ENCODE results near the gene ADCY10. TPM values are rescaled to one million over a fixed set of nuclear protein-coding genes. Genes with fewer than 3 reads are reported as not detected.
"Not testable (repeated sequence)": the region's sequence is repeated elsewhere in the genome, so short reads cannot be mapped to it uniquely, and the experiment has no call there.

ADCY10 gene
- total RNA-seq, 1 donor, result under 0.01 TPM

DNA sequence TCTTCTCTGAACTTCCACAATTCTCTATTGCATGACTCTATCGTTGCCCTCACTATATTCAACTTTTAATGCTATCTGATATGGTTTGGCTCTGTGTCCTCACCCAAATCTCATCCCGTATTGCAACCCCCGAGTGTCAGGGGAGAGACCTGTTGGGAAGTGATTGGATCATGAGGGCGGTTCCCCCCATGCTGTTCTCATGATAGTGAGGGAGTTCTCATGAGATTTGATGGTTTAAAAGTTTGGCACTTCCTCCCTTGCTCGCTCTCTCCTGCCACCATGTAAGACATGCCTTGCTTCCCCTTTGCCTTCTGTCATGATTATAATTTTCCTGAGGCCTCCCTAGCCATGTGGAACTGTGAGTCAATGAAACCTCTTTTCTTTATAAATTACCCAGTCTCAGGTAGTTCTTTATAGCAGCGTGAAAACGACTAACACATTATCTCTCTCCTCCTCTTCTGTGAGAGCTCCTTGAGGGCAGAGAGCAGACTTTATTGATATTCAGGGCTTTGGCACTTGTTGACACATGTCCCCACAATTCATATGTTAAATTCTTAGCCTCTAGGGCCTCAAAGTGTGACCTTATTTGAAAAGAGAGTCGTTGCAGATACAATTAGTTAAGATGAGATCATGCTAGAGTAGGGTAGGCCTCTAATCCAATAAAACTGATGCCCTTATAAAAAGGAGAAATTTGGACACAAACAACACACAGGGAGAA, 52.1 kb downstream of the ADCY10 start:
- DNase-seq (ENCODE audit: low read depth in 2 of 3, low spot score in 2 of 3), result no peak

- no peak for DNase-seq (ENCODE audit: low read depth in 2 of 3, low spot score in 2 of 3)
These were observed 53.6 kb downstream of the ADCY10 start for GRCh38 chr1:167860231-167860923.

DNA sequence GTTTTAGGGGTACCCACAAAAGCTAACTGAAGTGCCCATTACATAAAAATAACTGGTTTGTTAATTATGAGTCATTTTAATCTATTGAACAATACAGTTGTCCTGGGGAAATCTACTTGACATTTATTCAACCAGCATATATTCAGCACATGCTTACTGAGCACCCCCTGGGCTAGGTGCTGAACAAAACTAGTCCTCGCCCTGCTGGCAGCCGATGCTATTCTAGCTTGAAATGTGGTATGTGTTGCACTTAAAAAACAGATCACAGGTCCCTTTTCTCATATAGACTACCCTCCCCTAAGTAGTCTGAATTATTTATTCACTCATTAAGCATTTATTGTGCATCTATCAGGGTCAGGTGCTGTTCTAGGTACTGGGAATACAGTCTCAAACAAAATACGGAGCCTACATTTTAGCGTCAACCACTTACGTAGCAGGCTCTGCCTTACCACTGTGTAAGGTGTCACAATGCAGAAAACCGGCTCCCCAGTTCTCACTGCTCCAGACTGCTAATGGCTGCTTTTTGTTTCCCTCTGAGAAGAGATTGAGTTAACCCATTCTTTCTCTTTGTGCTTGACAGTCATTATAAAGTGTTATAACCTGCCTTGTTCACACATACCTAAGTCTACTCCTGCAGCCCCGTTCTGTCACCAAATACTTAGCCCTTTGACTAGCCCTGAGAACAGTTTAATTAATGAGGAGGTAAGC, 57.1 kb downstream of the ADCY10 start:
- DNase-seq (ENCODE audit: low read depth in 2 of 3, low spot score in 2 of 3), result no peak

DNA sequence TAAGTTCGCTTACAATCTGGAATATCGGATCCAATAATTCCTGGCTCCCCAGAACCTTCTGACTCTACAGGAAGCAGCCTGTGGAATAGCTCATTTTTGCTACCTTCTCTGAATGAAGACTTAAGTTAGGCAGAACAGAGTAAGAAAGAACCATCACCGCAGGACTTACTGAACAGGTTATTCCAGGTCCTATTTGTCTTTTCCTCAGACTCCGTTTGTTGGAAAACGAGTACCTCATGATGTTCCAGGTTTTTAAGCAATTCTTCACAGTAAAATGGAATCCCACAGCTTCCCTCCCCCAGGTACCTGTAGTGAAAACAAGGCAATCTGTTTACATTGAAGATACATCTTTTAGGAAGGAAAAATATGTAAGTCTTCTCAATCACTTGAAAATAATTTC, 59.8 kb downstream of the ADCY10 start:
- DNase-seq (ENCODE audit: low read depth in 2 of 3, low spot score in 2 of 3), result no peak

DNA sequence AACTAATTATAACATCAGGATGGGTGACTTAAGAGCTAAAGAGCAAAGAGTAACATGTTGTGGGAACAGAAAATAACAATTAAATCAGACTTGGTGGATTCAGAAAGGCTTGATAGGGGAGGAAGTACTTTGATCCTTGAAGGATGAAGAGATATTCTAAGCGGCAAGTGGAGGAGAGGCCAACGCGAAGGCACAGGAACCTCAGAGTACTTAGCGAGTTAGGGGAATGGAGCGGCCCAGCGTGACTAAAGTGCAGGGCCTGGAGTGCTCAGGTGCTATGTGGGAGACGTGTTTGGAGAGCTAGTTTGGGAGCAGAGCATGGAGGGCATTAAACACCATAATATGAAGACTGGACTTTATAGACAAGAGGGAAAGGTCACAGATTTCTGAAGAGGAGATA, 64.3 kb downstream of the ADCY10 start:
- DNase-seq (ENCODE audit: low read depth in 2 of 3, low spot score in 2 of 3), result no peak

- no peak for DNase-seq (ENCODE audit: low read depth in 2 of 3, low spot score in 2 of 3)
These were observed 71.1 kb downstream of the ADCY10 start for GRCh38 chr1:167842872-167843271.

DNA sequence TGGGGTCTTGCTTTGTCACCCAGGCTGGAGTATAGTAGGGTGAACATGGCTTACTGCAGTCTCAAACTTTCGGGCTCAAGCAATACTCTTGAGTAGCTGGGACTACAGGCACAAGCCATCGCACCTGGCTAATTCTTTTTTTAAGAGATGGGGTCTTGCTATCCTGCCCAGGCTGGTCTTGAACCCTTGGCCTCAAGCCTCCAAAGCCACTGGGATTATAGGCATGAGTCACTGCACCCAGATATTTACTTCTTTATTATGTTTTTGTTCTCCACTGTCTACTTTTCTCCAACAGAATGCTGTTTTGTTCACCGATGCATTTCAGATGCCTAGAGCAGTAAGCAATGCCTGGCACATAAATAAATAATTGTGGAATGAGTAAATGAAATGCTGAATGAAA, 72.4 kb downstream of the ADCY10 start:
- no peak for DNase-seq (ENCODE audit: low read depth in 2 of 3, low spot score in 2 of 3)

DNA sequence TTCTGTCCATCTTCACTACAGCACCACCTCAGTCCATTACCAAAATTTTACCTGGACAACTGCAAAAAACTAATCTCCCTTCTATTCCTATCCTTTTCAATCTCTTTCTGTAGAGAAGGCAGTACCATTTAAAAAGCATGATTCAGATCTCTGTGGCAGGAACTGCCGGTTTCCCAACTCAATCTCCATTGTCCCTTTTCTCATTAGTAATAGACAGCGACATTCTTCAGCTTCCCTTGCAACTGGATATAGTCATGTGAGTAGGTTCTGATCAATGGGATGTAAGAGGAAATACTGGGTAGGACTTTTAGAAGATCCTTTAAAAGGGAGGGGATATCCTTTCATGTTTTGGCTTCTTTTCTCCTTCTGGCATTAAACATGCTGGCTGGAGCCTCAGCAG, 74.9 kb downstream of the ADCY10 start:
- no peak for DNase-seq (ENCODE audit: low read depth in 2 of 3, low spot score in 2 of 3)

GRCh38 chr1:167837326-167837725, 76.6 kb downstream of the ADCY10 start:
- DNase-seq (ENCODE audit: low read depth in 2 of 3, low spot score in 2 of 3), result no peak

GRCh38 chr1:167836197-167836596, 77.7 kb downstream of the ADCY10 start:
- no peak for DNase-seq (ENCODE audit: low read depth in 2 of 3, low spot score in 2 of 3)

GRCh38 chr1:167833904-167834303, 80.0 kb downstream of the ADCY10 start:
- no peak for DNase-seq (ENCODE audit: low read depth in 2 of 3, low spot score in 2 of 3)

DNA sequence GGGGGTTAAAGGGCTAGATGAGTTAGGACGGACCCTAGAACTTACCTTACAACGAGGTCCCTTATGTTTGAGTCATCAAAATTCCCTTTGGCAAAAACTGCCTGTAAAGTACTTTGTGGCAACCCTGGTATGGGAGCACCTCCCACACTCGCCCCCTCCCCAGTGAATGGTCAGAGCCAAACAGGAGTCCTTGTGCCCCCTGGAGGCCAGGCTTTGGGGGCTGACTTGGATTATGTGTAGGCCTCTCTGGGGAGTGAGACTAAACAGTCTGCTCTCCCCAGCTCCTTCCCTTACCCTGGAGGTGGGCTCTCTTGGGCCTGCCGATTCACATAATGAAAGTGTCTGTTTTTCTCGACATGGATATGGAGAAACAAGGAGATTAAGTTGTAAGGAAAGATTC, 81.2 kb downstream of the ADCY10 start:
- DNase-seq (ENCODE audit: low read depth in 2 of 3, low spot score in 2 of 3), result no peak

DNA sequence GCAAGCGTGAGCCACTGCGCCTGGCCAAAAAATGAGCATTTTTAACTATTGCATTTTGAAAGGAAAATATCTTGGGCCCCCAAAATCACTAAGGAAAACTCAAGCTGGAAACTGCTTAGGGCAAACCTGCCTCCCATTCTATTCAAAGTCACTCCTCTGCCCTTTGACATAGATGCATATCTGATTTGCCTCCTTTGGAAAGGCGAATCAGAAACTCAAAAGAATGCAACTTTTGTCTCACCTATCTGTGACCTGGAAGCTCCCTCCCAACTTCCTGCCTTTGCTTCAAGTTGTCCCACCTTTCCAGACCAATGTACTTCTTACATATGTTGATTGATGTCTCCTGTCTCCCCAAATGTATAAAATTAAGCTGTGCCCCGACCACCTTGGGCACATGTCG, 83.3 kb downstream of the ADCY10 start:
- not testable (repeated sequence) for DNase-seq (ENCODE audit: low read depth in 2 of 3, low spot score in 2 of 3)

- DNase-seq (ENCODE audit: low read depth in 2 of 3, low spot score in 2 of 3), result no peak
These were observed 84.1 kb downstream of the ADCY10 start for GRCh38 chr1:167829868-167830267.

DNA sequence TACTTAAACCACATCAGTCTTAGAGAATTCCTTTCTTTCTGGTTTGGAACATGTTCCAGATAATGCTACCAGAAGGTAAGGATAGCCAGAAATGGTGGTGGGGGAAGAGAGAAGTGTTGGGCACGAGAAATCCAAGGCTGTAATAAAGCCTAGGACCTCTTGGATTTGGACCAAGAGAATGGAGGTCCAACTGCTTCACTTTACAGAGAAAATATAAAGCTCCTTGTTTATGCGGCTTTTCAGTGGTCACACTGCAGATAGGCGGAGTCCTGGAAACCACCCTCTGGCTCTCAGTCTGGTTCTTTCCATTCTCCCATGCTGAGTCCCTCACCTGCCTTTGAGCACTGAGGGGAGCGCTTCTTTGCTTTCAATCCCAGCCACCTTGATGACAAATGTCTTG, 87.8 kb downstream of the ADCY10 start:
- no peak for DNase-seq (ENCODE audit: low read depth in 2 of 3, low spot score in 2 of 3)

DNA sequence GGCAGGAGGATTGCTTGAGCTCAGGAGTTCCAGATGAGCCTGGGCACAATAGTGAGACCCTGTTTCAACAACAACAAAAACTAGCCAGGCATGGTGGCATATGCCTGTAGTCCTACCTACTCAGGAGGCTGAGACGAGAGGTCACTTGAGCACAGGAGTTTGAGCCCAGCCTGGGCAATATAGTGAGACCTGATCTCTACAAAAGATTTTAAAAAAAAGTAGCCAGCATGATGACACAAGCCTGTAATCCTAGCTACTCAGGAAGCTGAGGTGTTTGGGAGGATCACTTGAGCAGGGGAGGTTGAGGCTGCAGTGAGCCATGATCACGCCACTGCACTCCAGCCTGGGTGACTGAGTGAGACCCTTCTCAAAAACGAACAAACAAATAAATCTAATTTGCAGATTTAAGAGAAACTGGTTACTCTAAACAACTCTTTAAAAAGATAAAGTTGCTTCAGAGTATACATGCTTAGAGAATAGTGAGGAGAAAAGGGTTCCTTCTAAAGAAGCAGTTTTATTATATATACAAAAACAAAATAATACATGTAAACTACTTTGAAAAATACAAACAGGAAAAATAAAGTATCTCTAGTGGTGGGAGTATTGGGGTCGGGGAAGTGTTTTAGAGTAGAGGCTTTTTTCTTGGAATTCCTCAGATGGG, 88.4 kb downstream of the ADCY10 start:
- DNase-seq (ENCODE audit: low read depth in 2 of 3, low spot score in 2 of 3), result no peak

- no peak for DNase-seq (ENCODE audit: low read depth in 2 of 3, low spot score in 2 of 3)
These were observed 89.7 kb downstream of the ADCY10 start for GRCh38 chr1:167824163-167824794.

DNA sequence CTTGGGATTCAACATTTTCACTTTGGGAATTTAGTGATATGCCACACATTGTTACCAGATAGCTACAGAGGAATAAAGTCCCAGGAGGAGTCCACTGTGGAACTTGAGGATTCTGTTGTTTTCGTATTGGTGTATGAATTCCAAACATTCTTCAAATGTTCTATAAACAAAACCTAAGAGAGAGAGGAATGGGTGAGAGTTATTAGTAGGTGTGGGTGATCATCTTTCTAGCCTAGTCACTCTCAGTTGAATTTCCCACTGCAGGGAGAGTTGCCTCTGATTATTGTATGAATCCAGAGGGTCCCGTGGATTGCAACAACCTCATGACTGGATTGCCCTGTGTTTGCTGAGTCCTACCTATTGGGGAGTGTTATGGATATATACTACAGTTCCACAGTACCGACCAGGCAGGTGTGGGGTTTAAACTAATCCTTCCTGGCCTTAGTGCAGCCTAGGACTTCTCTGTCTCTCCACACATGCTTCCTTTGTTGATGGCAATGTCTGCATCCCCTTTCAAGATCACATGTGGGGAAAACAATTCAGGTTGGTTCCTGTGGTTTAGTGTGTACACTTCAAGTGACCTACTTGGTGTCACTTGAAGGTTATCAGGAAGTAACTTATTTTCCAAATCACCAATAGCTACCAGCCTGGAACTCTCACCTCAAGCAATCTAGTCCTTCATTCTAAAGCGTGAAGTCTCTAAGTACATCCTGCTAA, 91.8 kb downstream of the ADCY10 start:
- DNase-seq (ENCODE audit: low read depth in 2 of 3, low spot score in 2 of 3), result no peak

- DNase-seq (ENCODE audit: low read depth in 2 of 3, low spot score in 2 of 3), result no peak
These were observed 92.6 kb downstream of the ADCY10 start for GRCh38 chr1:167821356-167821685.

GRCh38 chr1:167820684-167821355, 93.1 kb downstream of the ADCY10 start:
- no peak for DNase-seq (ENCODE audit: low read depth in 2 of 3, low spot score in 2 of 3)
